Measurements from ENCODE around the gene MYBPC2. TPM values are rescaled to one million over a fixed set of nuclear protein-coding genes. Genes with fewer than 3 reads are reported as not detected.

MYBPC2 gene
- total RNA-seq, 1 experiment from 2014 or later: not detected

DNA sequence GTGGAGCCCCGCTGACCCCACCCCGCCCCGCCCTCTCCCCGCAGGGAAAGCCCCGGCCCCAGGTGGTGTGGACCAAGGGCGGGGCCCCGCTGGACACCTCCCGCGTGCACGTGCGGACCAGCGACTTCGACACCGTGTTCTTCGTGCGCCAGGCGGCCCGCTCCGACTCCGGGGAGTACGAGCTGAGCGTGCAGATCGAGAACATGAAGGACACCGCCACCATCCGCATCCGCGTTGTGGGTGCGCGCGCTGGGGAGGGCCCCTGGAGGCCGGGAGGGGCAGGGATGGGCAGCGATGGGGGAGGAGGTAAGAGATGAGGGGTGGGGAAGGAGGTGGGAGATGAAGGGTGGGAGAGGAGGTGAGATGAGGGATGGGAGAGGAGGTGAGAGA is 26.4 kb downstream of the MYBPC2 start:
- DNase-seq (ENCODE audit: low read depth): no peak

DNA sequence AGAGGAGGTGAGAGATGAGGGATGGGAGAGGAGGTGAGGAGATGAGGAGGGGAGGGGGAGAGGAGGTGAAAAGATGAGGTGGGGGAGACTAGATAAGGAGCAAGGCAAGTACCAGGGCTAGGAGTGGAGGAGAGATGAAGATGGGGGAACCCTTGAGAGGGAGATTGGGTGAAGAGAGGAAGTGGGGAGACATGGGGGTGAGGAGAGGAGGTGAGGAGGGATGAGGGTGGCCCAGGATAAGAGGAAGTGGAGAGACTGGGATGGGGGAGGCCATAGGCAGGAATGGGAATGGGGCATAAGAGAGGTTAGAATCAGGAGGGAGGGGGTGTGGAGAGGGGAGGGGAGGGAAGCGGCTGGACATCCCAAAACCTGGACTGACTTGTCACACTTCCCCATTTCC is 26.9 kb downstream of the MYBPC2 start:
- DNase-seq (ENCODE audit: low read depth): no peak

DNA sequence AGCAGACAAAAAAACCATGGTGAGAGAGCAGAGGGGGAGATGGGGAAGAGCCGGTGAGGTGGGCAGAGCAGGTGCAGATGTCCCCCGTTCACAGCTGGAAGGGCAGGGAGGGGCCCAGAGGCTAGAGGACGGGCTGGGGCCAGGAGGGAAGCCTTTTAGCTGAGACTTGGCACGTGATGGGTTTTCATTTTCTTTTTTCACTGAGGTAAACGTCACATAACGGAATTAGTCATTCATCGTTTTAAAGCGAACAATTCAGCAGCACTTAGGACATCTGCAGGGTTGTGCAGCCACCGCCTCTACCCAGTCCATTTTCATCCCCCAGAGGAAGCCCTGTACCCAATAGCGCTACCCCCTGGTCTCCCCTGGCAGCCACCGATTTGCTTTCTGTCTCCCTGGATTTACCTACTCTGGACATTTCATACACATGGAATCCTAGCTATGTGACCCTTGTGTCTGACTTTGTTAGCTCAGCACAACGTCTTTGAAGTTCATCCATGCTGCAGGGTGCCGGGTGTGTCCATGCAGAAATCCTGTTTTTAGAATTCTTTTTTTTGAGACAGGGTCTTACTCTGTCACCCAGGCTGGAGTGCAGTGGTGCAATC is 27.6 kb downstream of the MYBPC2 start:
- peak; percentile 72 for DNase-seq (ENCODE audit: low read depth)

DNA sequence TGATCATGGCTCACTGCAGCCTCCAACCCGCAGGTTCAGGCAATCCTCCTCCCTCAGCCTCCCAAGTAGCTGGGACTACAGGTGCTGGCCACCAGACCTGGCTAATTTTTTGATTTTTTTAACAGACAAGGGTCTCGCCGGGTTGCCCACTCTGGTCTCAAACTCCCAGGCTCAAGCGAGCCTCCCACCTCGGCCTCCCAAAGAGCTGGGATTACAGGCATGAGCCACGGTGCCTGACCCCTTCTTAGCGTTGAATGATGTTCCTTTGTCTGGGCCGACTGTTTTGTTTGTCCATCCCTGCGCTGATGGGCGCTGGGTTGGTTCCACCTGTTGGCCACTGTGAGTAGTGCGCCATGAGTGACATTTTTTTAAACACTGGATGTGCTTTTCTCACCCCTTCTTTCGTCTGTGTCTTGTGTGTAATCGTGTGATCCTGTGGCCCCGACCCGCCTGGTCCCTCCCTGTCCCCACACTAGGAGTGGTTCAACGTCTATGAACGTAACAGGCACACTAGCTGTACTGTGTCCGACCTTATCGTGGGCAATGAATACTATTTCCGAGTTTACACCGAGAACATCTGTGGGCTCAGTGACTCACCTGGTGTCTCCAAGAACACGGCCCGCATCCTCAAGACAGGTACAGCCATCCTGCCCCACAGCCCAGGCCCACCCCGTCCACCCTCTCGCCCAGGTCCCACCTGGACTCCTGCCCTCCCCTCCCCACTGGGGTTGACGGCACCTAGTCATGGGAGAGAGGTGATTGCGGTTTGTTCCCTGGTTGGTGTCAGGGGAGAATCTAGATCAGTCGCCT is 28.6 kb downstream of the MYBPC2 start:
- peak; percentile 66 for DNase-seq (ENCODE audit: low read depth)

DNA sequence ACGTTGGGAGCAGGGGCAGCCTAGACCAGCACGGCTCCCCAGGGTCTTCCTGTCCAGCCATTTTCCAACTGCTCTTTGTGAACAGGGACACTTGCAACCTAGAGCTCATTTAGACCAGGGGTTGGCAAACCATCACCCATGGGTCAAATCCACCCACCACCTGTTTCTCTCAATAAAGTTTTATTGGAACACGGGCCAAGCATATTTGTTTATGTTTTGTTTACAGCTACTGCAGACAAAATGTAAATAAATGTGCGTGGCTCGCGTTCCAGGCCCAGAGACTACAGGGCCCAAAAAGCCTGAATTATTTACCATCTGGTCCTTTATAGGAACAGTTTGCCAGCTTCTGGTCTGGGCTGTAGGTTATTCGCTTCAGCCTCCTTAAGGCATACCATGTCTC is 30.3 kb downstream of the MYBPC2 start:
- no peak for DNase-seq (ENCODE audit: low read depth)

DNA sequence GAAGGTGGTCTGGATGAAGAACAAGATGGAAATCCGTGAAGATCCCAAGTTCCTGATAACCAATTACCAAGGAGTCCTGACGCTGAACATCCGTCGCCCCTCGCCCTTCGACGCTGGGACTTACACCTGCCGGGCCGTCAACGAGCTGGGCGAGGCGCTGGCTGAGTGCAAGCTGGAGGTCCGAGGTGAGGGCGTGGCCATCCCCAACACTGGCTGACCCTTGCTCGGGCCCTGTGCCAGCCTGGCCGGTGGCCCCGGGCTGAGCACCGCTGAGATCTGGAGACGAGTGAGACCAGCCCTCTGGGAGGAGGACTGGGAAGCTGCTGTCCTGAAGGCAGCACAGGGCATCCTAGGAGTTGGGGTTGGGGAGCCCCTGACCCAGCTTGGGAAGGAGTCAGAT is 31.7 kb downstream of the MYBPC2 start:
- DNase-seq (ENCODE audit: low read depth): no peak

DNA sequence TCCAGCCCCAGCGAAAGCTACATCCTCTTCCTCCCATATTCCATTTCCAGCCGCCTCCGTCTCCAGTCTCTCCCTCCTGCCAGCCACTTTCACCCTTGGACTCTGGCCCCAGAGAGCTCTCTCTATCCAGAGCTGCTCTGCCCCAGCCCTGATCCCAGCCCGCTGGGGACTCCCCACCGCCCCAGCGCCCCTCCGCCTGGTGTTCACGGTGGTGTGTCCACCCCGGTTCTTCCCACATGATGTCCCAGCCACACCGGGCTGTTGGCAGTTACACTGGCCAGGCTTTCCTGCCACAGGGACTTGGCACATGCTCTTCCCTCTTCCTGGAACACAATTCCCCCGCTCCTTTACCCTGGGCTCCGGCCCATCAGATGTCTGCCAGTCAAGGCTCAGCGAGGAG is 32.3 kb downstream of the MYBPC2 start:
- no peak for DNase-seq (ENCODE audit: low read depth)

DNA sequence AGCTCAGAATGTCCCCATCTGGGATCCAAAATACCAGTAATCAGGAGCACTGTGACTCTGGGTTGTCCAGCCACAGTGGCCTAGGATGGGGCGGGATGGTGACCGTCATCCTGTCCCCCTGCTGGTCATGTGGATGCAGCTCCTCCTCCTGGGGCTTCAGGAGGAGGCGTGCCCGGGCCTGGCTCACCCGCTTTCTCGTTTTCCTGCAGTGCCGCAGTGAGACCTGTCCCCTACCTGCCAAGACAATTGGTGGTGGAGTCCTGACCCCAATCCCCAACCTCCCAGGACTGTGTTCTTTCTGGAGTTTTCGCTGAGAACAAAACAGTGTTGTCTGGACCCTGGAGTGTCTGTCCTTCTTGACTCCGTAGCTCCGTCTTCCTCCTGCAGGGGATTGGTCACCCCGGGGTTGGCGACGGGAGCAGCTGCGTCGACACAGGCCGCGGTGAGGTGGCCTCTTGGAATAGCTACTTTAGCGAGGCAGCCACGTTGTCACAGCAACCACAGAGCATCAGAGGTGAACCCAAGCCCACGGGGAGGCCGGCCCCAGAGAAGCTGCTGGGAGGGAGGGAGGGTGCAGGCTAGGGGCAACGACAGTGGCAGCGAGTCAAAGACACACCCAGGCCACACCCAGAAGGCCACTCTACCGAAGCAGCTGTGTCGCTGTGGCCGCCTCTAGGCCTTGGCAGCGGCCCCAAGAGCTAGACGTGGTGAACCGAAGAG is 33.5 kb downstream of the MYBPC2 start:
- DNase-seq (ENCODE audit: low read depth): no peak

DNA sequence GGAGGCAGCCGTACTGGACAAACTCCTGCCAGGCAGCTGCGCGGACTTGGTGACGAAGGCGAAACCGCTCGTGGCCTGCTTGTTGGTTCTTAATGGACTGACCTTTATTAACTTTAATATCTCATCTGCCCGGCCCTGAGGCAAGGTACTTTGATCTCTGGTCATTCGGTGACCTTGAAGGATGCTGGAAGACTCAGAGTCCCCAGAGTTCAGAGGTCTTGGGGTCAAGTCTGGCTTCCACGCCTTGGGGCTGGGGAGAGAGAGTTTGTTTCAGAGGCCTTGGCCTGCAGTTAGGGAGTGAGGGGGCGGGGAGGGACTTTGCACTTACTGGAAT is 34.0 kb downstream of the MYBPC2 start:
- DNase-seq (ENCODE audit: low read depth): no peak

DNA sequence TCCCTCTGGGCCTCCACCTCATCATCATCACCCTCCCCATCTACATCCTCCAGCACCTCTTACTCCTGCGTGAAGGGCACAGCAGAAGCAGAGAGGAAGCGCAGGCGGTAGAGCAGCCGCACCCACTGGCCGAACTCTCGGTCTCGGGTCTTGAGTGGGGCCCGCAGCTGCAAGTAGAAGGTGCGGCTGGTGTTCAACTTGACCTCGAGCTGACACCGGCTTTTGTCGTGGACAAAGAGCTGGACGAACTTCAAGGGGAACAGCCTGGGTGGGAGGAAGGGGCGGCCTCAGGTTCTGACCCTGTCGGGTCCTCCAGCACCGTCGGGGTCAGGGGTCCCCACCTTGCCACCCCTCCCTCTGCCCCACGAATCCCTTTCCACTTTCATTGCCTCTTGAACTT is 34.9 kb downstream of the MYBPC2 start:
- DNase-seq (ENCODE audit: low read depth): no peak

DNA sequence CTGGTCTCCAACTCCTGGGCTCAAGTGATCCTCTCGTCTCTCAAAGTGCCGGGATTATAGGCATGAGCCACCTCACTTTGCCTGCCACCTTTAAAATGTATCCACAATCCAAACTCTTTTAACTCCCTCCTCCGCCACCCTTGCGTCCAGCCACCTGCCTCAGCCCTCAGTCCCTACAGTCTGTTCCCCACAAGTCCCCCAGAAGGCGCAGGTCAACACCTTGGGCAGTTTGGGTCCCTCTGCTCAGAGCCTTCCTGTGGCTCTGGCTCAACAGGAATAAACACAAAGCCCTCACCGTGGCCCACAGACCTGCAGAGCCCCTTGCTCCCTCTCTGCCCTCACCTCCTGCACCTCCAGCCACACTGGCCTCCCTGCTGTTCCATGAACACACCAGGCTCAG is 36.1 kb downstream of the MYBPC2 start:
- no peak for DNase-seq (ENCODE audit: low read depth)

DNA sequence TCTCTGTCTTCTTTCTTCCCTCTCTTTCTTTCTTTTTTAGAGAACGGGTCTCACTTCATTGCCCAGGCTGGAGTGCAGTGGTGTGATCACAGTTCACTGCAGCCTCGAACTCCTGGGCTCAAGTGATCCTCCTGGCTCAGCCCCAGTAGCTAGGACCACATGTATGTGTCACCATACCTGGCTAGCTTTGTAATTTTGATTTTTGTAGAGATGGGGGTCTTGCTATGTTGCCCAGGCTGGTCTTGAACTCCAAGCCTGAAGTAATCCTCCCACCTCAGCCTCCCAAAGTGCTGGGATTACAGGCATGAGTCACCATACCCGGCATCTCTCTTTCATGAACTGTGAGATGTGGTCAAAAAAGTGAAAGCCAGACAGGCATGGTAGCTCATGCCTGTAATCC is 40.6 kb downstream of the MYBPC2 start:
- DNase-seq (ENCODE audit: low read depth): peak; percentile 52

DNA sequence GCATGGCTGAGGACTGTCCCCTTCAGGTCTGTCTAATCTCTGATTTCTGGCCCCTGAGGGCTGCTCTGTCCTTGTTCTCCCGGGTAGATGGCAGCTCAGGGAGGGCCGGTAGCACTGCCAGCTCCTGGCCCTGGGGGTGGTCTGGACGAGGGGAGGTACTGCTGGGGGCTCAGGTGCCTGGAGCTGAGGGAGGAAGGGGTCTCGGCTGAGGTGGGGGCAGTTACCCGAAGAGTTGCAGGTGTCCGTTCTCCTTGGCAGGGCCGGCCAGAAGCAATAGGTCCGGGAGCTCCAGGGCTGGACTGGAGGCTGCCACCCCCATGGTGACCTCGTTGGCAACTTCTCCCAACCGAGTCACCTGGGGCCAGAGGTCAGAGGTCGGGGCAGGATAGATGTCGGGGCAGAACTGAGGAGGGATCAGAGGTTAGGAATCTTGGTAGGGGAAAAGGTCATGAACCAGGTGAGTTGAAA is 42.4 kb downstream of the MYBPC2 start:
- no peak for DNase-seq (ENCODE audit: low read depth)

DNA sequence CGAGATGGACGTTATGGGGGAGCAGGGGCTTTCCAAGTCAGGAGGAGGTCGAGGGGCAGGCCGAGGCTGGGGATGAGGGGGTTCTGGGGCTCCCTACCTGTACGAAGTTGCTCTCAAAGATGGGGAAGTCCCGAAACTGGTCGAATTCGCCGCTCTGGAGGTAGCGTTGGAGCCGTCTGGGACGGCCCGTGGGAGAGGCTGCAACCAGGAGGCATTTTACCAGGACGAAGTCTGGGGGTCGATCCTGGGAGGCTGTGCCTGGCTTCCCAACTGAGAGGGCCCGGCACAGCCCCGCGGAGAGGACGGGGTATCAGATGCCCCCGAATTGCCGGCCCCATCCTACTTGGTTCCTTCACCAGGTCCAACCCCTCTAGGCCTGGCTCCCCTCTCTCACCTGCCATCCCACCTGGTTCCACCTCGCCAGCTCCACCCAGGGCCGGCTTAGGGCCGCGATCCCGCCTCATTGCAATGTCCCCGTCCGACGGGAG is 43.1 kb downstream of the MYBPC2 start:
- DNase-seq (ENCODE audit: low read depth): no peak

DNA sequence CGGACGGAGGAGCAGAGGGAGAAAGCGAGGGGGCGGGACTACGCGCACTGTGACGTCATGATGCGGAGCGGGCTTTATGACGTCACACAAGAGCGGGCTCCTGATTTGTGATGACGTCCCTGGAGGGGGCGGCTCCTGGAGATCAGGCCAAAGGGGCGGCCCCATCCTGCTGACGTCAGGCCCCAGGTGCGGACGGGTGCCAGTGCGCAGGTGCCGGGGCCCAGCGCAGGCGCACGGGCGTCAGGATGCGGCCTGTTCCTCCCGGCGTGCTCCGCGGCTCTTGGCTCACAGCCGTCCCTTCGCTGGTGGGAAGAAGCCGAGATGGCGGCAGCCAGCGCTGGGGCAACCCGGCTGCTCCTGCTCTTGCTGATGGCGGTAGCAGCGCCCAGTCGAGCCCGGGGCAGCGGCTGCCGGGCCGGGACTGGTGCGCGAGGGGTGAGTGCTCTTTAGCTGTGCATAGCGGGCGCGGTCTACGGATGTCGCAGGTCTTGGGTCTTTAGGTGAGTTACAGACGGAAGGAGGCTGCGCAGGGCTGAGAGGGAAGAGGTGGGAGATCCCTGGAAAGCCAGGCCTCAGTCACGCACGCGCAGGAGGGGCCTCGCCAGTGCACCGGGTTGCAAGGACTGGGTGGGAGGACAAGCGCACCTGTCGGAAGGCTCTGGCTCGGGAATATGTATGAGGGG is 43.7 kb downstream of the MYBPC2 start, which contains the start of the genes EMC10 and GARIN5A:
EMC10 (plus strand) TSS at position 284 of the 683 bp plus-strand sequence; CDS start at position 322, 38 bp downstream.
GARIN5A (minus strand) TSS at position 625 of the 683 bp plus-strand sequence; CDS start at position 165, 460 bp downstream.
- DNase-seq (ENCODE audit: low read depth): peak; percentile 68

DNA sequence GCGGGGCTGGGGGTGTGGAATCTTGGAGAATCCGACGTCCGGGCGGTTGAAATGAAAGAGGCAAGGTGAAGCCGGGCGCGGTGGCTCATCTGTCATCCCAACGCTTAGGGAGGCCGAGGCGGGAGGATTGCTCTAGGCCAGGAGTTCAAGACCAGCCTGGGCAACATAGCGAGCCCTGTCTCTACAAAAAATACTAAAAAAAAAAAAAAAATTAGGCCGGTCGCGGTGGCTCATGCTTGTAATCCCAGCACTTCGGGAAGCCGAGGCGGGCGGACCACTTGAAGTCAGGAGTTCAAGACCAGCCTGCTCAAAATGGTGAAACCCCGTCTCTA is 44.2 kb downstream of the MYBPC2 start:
- no peak for DNase-seq (ENCODE audit: low read depth)

DNA sequence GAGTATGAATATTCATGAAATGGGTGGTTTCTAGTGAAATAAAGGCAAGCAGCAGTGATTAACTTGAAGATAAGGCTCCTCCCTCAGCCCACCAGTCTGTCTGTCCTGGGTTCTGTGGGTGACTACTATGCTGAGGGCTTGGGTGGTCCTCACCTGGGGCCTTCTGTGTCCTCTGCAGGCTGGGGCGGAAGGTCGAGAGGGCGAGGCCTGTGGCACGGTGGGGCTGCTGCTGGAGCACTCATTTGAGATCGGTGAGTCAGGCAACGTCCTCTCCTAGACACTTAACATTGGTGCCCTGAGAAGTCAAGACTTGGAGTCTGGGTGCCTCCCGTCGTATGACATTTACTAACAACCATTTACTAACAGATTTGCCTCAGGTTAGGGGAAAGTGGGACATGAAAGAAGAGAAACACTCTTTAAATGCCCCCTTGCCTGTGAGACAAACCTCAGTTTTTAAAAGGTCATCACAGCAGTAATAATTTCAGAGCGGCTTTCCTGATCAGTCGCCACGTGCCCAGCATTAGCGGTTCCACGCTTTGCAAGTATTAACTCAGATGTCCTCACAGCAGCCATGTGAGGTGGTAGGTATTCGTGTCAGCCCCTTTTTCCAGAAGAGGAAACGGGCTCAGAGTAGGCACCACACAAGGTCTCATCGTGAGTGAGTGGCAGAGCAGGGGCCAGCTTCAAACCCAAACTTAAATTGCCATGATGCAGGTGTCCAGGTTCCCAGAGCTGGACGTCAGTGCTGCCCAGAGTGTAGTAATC is 45.2 kb downstream of the MYBPC2 start:
- DNase-seq (ENCODE audit: low read depth): no peak

DNA sequence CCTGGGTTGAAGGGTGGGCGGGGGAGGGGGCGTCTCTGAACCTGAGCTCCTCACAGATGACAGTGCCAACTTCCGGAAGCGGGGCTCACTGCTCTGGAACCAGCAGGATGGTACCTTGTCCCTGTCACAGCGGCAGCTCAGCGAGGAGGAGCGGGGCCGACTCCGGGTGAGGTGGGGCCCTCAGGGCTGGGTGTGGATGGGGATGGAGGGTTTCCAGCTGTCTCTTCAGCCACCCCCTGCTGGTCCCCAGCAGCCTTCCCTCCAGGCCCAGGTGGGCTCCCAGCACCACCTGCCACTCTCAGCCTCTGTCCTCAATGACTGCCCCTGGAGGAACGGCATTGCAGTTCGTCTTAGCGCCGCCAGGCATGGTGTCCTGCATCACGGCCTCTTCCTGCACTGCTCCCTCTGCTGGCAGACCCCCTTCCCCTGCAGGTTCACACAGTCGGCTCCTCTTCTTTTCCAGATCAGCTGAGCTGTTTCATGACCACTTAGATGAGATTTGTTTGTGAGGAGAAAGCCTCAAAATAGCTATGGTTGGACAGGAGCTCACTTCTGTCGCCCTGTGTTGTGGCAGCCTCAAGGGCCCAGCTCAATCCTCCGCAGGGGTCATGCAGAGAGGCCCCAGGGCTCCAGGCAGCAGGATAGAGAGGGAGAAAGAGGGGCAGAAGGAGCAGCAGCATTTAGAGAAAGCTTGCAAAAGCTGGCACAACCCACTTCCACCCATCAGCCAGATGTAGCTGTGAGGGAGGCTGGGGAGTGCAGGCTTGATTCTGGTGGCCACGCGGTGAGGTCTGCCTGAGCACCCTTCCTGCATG is 46.4 kb downstream of the MYBPC2 start:
- peak; percentile 31 for DNase-seq (ENCODE audit: low read depth)

DNA sequence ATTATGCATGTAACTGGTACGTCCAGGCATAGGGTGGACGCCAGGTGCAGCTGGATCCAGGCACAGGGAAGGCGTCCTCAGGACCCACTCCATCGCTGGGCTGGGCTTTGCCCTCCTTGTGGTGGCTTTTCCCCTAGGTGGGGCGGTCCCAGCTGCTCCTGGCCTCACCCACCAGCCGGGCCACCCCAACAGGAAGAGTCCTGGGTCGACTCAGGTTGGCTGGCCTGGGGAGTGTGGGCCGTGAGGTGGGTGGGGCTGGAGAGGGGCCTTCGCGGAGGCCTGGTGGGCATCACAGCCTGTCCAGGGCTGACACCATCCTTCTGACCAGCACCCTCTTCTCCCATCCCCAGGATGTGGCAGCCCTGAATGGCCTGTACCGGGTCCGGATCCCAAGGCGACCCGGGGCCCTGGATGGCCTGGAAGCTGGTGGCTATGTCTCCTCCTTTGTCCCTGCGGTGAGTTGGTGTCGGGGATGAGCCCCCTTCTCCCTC is 47.1 kb downstream of the MYBPC2 start:
- no peak for DNase-seq (ENCODE audit: low read depth)
